GM18507 (cell line): ENCODE measurements around the gene COX4I1.
"Not testable (repeated sequence)": the region's sequence is repeated elsewhere in the genome, so short reads cannot be mapped to it uniquely, and the experiment has no call there.

Experiments
- DNase-seq: peaks from one replicate; pipeline ENCODE4 v3.0.0; 2011; ENCODE audit warnings: low read depth; ENCODE audit not compliant: insufficient read length; ENCODE audit errors: extremely low spot score
- FAIRE-seq: peaks from 2 replicates; lab custom pipeline; 2011; peaks lifted over from hg19 to GRCh38; lab: Jason Lieb, UNC

The COX4I1 gene

GRCh38 chr16:85835956-85836705 lies 36.6 kb downstream of the COX4I1 start:
- no peak for FAIRE-seq
- DNase-seq: no peak

- no peak for FAIRE-seq
Observed at GRCh38 chr16:85836706-85837582, 37.4 kb downstream of the COX4I1 start.

GRCh38 chr16:85837654-85838053 lies 38.2 kb downstream of the COX4I1 start:
- FAIRE-seq, DNase-seq: not testable (repeated sequence)

More at GRCh38 chr16:85836706-85837582, 37.4 kb downstream of the COX4I1 start:
- no peak for DNase-seq

- no peak for DNase-seq
Observed at GRCh38 chr16:85838381-85838780, 38.9 kb downstream of the COX4I1 start.

GRCh38 chr16:85838876-85839585 lies 39.5 kb downstream of the COX4I1 start:
- FAIRE-seq (no peak), DNase-seq (no peak)

More at GRCh38 chr16:85838381-85838780, 38.9 kb downstream of the COX4I1 start:
- no peak for FAIRE-seq

GRCh38 chr16:85839681-85840240 lies 40.3 kb downstream of the COX4I1 start:
- no peak for DNase-seq
- FAIRE-seq: no peak

GRCh38 chr16:85840395-85840794 lies 40.9 kb downstream of the COX4I1 start:
- DNase-seq (no peak), FAIRE-seq (no peak)

- DNase-seq (no peak), FAIRE-seq (no peak)
Observed at GRCh38 chr16:85840801-85841200, 41.3 kb downstream of the COX4I1 start.

- FAIRE-seq (no peak), DNase-seq (no peak)
Observed at GRCh38 chr16:85842435-85842834, 42.9 kb downstream of the COX4I1 start.

- DNase-seq: no peak
- no peak for FAIRE-seq
Observed at GRCh38 chr16:85842848-85843247, 43.4 kb downstream of the COX4I1 start.

GRCh38 chr16:85843471-85844168 lies 44.1 kb downstream of the COX4I1 start:
- DNase-seq (no peak), FAIRE-seq (no peak)

GRCh38 chr16:85844169-85844481 lies 44.6 kb downstream of the COX4I1 start:
- DNase-seq (no peak), FAIRE-seq (no peak)

- no peak for FAIRE-seq
- DNase-seq: no peak
Observed at GRCh38 chr16:85844786-85845185, 45.3 kb downstream of the COX4I1 start.

GRCh38 chr16:85845266-85845665 lies 45.8 kb downstream of the COX4I1 start:
- no peak for FAIRE-seq
- DNase-seq: no peak

GRCh38 chr16:85846461-85846860 lies 47.0 kb downstream of the COX4I1 start:
- no peak for FAIRE-seq
- DNase-seq: no peak

- FAIRE-seq (no peak), DNase-seq (no peak)
Observed at GRCh38 chr16:85847036-85847435, 47.5 kb downstream of the COX4I1 start.

- FAIRE-seq (no peak), DNase-seq (no peak)
Observed at GRCh38 chr16:85847681-85848601, 48.4 kb downstream of the COX4I1 start.

GRCh38 chr16:85848986-85849385 lies 49.5 kb downstream of the COX4I1 start:
- DNase-seq: no peak
- FAIRE-seq: no peak
